ENCODE results near the gene CAB39.
"Not testable (repeated sequence)": the region's sequence is repeated elsewhere in the genome, so short reads cannot be mapped to it uniquely, and the experiment has no call there.

CAB39 gene

GRCh38 chr2:230716588-230716987, 3.9 kb downstream of the CAB39 start:
- H3K36me3 ChIP-seq, result peaks cover 14% of the 10 kb centered on the region
- DNase-seq, result no peak
- no peak for TF ChIP-seq CTCF (IDR thresholded peaks at IDR 0.05; ENCODE audit: low read depth, low read length)
- no peaks in the 10 kb centered on the region for H3K9me3 ChIP-seq (ENCODE audit: severe bottlenecking)
- no peak overlapping the region for H3K4me3 ChIP-seq (ENCODE audit: low read depth, low read length)
- no peak overlapping the region for H3K27ac ChIP-seq
- no peaks in the 10 kb centered on the region for H3K27me3 ChIP-seq (ENCODE audit: insufficient read depth, low read depth, severe bottlenecking)

GRCh38 chr2:230717600-230717999, 5.0 kb downstream of the CAB39 start:
- no peak for TF ChIP-seq CTCF (IDR thresholded peaks at IDR 0.05; ENCODE audit: low read depth, low read length)
- Histone ChIP-seq H3K4me3 (ENCODE audit: low read depth, low read length) (no peak overlapping the region), H3K27ac (no peak overlapping the region)

GRCh38 chr2:230719340-230719739, 6.7 kb downstream of the CAB39 start:
- Histone ChIP-seq H3K9me3 (ENCODE audit: severe bottlenecking) (no peaks in the 10 kb centered on the region), H3K4me3 (ENCODE audit: low read depth, low read length) (no peak overlapping the region), H3K36me3 (peaks cover 19% of the 10 kb centered on the region), H3K27me3 (ENCODE audit: insufficient read depth, low read depth, severe bottlenecking) (no peaks in the 10 kb centered on the region), H3K27ac (no peak overlapping the region)
- TF ChIP-seq CTCF (IDR thresholded peaks at IDR 0.05; ENCODE audit: low read depth, low read length), result no peak
- DNase-seq, result no peak

More at GRCh38 chr2:230717600-230717999, 5.0 kb downstream of the CAB39 start:
- Histone ChIP-seq H3K36me3 (peaks cover 14% of the 10 kb centered on the region), H3K27me3 (ENCODE audit: insufficient read depth, low read depth, severe bottlenecking) (no peaks in the 10 kb centered on the region), H3K9me3 (ENCODE audit: severe bottlenecking) (no peaks in the 10 kb centered on the region)
- no peak for DNase-seq

GRCh38 chr2:230721712-230722111, 9.1 kb downstream of the CAB39 start:
- no peak overlapping the region for H3K4me3 ChIP-seq (ENCODE audit: low read depth, low read length)
- peaks cover 13% of the 10 kb centered on the region; the same call in 1 of the 2 replicates for H3K36me3 ChIP-seq
- no peak for DNase-seq
- no peak for TF ChIP-seq CTCF (IDR thresholded peaks at IDR 0.05; ENCODE audit: low read depth, low read length)
- H3K9me3 ChIP-seq (ENCODE audit: severe bottlenecking), result no peaks in the 10 kb centered on the region
- H3K27ac ChIP-seq, result no peak overlapping the region
- H3K27me3 ChIP-seq (ENCODE audit: insufficient read depth, low read depth, severe bottlenecking), result no peaks in the 10 kb centered on the region

GRCh38 chr2:230722207-230722885, 9.7 kb downstream of the CAB39 start:
- Histone ChIP-seq H3K9me3 (ENCODE audit: severe bottlenecking) (no peaks in the 10 kb centered on the region), H3K27ac (no peak overlapping the region), H3K4me3 (ENCODE audit: low read depth, low read length) (no peak overlapping the region), H3K36me3 (peaks cover 13% of the 10 kb centered on the region; the same call in 1 of the 2 replicates), H3K27me3 (ENCODE audit: insufficient read depth, low read depth, severe bottlenecking) (no peaks in the 10 kb centered on the region)
- TF ChIP-seq CTCF (IDR thresholded peaks at IDR 0.05; ENCODE audit: low read depth, low read length), result no peak
- no peak for DNase-seq

GRCh38 chr2:230723363-230723762, 10.7 kb downstream of the CAB39 start:
- Histone ChIP-seq H3K4me3 (ENCODE audit: low read depth, low read length) (no peak overlapping the region), H3K27me3 (ENCODE audit: insufficient read depth, low read depth, severe bottlenecking) (no peaks in the 10 kb centered on the region), H3K9me3 (ENCODE audit: severe bottlenecking) (no peaks in the 10 kb centered on the region), H3K27ac (no peak overlapping the region), H3K36me3 (peaks cover 13% of the 10 kb centered on the region; the same call in 1 of the 2 replicates)
- DNase-seq, result no peak
- TF ChIP-seq CTCF (IDR thresholded peaks at IDR 0.05; ENCODE audit: low read depth, low read length), result no peak

- H3K27me3 ChIP-seq (ENCODE audit: insufficient read depth, low read depth, severe bottlenecking); DNase-seq; H3K27ac ChIP-seq; H3K9me3 ChIP-seq (ENCODE audit: severe bottlenecking); H3K4me3 ChIP-seq (ENCODE audit: low read depth, low read length): not testable (repeated sequence)
- H3K36me3 ChIP-seq, result peaks cover 13% of the 10 kb centered on the region; the same call in 1 of the 2 replicates
Observed at GRCh38 chr2:230724957-230725356, 12.3 kb downstream of the CAB39 start.

Measured in WERI-Rb-1 (cell line).